Right atrium auricular region (tissue), 2 donors: ENCODE data around the gene STARD3NL. TPM values are rescaled to one million over a fixed set of nuclear protein-coding genes. Genes with fewer than 3 reads are reported as not detected.

Experiments
- DNase-seq: peaks from one replicate; pipeline ENCODE4 v3.0.0-alpha.2; 2019; ENCODE audit warnings: low spot score
- H3K27ac ChIP-seq, 2 donors: fragments of 200-600 bp; sonication (generic); 1 replicate in 1 of 2; 2 replicates in 1 of 2; pipeline ENCODE4 v1.5.1; 2016 to 2019
- H3K27me3 ChIP-seq, 2 donors: fragments of 200-600 bp; sonication (generic); one replicate each; pipeline versions ENCODE4 v1.5.1 to v1.6.0; 2017 to 2019
- H3K36me3 ChIP-seq: fragments of 200-600 bp; sonication (generic); one replicate; pipeline ENCODE4 v1.5.1; 2016
- H3K4me1 ChIP-seq, 2 donors: fragments of 200-600 bp; sonication (generic); one replicate each; pipeline versions ENCODE4 v1.5.1 to v1.6.0; 2017 to 2019
- H3K4me3 ChIP-seq, 2 donors: fragments of 200-600 bp; sonication (generic); 1 replicate in 1 of 2; 2 replicates in 1 of 2; pipeline ENCODE4 v1.5.1; 2017 to 2019; ENCODE audit warnings: mild to moderate bottlenecking in 1 of 2, moderate library complexity in 1 of 2
- H3K9me3 ChIP-seq, 2 donors: fragments of 200-600 bp; sonication (generic); one replicate each; pipeline ENCODE4 v1.5.1; 2019
- CTCF ChIP-seq, 2 donors: fragments of 200-600 bp; sonication (generic); IDR thresholded peaks; one replicate each; pipeline ENCODE4 v1.5.1; 2019; ENCODE audit warnings: antibody characterized with exemption in 2 of 2
- total RNA-seq, 2 donors: library from RNA; depleted of rRNA; stranded (reverse); fragments of >200 nt; gene quantifications; one replicate each; pipeline ENCODE4 v1.1.0, GENCODE V29; 2016

The STARD3NL gene
- total RNA-seq, 2 donors from 2014 or later: 36.3 to 41.9 TPM

DNA sequence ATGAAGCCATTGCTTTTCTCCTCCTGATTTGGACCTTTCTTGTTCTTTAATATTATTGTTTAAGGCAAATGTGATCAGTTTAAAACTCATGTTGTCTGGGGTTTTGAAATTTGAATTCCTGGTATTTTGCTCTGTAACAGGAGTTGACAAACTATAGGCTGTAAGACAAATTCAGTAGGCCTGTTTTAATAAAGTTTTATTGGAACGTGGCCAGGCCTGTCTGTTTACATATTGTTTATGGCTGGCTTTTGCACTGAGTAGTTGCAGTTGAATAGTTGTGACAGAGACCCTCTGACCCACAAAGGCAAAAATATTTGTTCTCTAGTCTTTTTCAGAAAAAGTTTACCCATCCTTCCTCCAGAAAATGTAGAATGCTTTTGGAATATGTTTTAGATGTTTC, 29.8 kb downstream of the STARD3NL start:
- H3K4me3 ChIP-seq: no peak overlapping the region
- H3K36me3 ChIP-seq: peaks cover 9% of the 10 kb centered on the region
- no peaks in the 10 kb centered on the region for H3K27me3 ChIP-seq
- H3K9me3 ChIP-seq: no peaks in the 10 kb centered on the region
- peaks cover 0 to 9% of the 10 kb centered on the region in 2 donors for H3K4me1 ChIP-seq
- no peak overlapping the region for H3K27ac ChIP-seq
- DNase-seq: no peak
- no peak for TF ChIP-seq CTCF (IDR thresholded peaks at IDR 0.05)

DNA sequence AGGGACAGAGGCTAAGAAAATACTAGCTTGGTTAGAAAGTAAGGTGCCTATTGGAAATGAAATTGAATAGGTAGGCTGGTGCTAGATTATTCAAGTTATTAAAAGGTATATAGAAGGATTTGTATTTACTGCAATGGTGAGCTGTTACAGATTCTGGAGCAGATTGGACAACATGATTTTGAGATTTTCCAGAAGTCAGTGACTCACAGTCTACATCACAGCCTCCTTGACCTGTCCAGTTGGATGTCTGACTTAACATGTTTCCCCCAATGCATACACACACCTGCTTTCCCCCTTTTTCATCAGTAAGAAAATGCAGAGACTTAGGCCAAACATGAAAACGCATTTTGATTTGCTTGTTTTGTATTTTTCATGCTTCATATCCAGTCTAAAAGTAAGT, 33.4 kb downstream of the STARD3NL start:
- DNase-seq: no peak
- H3K4me1 ChIP-seq: peaks cover 0 to 21% of the 10 kb centered on the region in 2 donors
- H3K27me3 ChIP-seq: no peaks in the 10 kb centered on the region
- peaks cover 23% of the 10 kb centered on the region for H3K36me3 ChIP-seq
- no peaks in the 10 kb centered on the region for H3K9me3 ChIP-seq
- TF ChIP-seq CTCF (IDR thresholded peaks at IDR 0.05): no peak
- no peak overlapping the region for H3K27ac ChIP-seq
- H3K4me3 ChIP-seq: no peak overlapping the region

DNA sequence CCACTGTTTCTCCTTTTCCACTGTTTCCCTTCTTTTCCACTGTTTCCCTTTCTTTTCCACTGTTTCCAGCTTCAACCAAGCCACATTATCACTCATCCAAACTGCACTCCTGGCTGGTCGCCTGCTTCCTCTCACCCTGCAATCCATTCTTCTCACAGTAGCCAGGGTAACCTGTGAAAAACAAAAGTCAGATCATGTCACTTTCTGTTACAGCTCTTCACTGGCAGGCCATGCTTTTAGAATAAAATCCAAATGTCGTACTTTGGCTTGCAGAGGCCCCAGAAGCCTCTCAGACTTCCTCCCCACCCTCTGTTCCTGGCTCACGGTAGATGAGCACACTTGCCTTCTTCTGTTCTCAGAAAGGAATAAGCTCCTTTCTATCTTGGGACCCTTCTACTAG, 33.9 kb downstream of the STARD3NL start:
- H3K9me3 ChIP-seq: no peaks in the 10 kb centered on the region
- H3K27me3 ChIP-seq: no peaks in the 10 kb centered on the region
- no peak overlapping the region for H3K27ac ChIP-seq
- no peak for DNase-seq
- H3K36me3 ChIP-seq: peaks cover 27% of the 10 kb centered on the region
- peaks cover 0 to 21% of the 10 kb centered on the region in 2 donors for H3K4me1 ChIP-seq
- TF ChIP-seq CTCF (IDR thresholded peaks at IDR 0.05): no peak
- H3K4me3 ChIP-seq: no peak overlapping the region

DNA sequence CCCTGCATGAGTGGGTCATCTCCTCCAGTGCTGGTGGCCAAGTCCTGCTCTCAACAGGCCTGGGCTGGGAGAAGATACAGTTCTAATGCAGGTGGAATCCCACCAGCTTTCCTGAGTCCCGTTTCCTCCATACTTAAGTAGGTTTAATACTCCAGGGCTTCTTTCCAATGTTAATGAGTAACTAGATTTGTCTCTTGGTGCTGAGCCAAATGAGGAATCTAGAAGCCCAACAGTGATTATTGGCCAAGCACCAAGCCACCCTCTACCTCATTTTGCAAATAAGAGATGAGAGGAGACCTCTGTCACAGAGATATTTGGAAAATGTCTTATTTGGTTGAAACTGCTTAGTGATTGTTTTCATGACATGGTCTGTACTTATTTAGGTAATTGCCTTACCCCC, 37.1 kb downstream of the STARD3NL start:
- no peak for TF ChIP-seq CTCF (IDR thresholded peaks at IDR 0.05)
- Histone ChIP-seq H3K27me3 (no peaks in the 10 kb centered on the region), H3K9me3 (no peaks in the 10 kb centered on the region), H3K27ac (no peak overlapping the region), H3K36me3 (peaks cover 46% of the 10 kb centered on the region), H3K4me3 (no peak overlapping the region), H3K4me1 (peaks cover 0 to 21% of the 10 kb centered on the region in 2 donors)
- DNase-seq: no peak

DNA sequence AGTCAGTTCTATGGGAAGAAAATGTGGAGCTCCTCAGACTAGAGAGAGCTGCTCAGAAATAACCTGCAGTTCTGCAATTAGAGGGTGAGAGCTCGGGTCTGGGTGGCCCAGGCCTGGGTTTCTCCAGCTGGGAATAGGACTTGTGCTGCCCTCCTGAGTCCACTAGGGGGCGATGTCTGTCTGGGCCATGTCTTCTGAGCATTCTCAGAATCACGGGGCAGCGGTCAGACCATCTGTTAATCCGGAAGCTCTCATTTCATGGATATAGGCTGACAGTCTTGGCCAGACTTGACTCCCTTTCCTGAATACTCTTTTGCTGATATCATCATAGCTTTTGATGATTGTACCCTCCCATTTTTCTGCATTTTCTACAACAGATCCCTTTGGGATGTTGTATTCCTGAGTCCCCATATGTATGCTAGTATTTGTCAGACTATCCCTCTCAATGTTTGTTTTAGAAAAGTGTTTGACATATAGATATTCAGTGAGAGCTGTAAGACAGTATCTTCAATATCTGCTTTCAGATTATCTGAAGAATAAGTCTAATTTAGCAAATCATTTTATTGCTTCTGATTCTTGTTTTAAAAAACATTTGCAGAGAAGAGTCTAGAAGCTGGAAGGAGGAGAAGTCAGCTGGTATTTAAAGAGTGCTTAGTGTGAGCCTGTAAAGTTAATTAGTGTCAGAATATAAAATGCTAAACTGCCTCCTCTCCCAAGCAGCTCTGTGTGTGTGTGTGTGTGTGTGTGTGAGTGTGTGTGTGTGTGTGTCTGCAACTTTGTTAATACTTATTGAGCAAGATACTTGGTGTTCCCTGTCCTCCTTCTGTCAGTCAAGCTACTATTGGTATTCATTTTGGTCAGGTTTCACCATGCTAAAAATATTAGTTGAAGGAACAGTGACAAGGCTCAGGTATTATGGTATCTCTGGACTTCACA, 38.0 kb downstream of the STARD3NL start:
- peak; percentile 87 for DNase-seq
- no peaks in the 10 kb centered on the region for H3K9me3 ChIP-seq
- no peaks in the 10 kb centered on the region for H3K27me3 ChIP-seq
- H3K36me3 ChIP-seq: peaks cover 55% of the 10 kb centered on the region
- peaks cover 0 to 21% of the 10 kb centered on the region in 2 donors for H3K4me1 ChIP-seq
- peak; percentile 86 to 97 for TF ChIP-seq CTCF (IDR thresholded peaks at IDR 0.05)
- no peak overlapping the region for H3K27ac ChIP-seq
- H3K4me3 ChIP-seq: no peak overlapping the region
